ENCODE data around the gene SIGLEC7.

- TF ChIP-seq ZNF274 (IDR thresholded peaks at IDR 0.05; ENCODE audit: low read depth, low read length): no peak
- no peak for TF ChIP-seq YY1 (IDR thresholded peaks at IDR 0.05; ENCODE audit: insufficient read depth, insufficient read length)
- TF ChIP-seq SUZ12 (IDR thresholded peaks at IDR 0.05; ENCODE audit: extremely low read depth, insufficient read depth, insufficient read length): no peak
These were observed 16.6 kb upstream of the SIGLEC7 start for GRCh38 chr19:51125421-51126075.
